ENCODE data around the gene CPT1A.

The CPT1A gene

DNA sequence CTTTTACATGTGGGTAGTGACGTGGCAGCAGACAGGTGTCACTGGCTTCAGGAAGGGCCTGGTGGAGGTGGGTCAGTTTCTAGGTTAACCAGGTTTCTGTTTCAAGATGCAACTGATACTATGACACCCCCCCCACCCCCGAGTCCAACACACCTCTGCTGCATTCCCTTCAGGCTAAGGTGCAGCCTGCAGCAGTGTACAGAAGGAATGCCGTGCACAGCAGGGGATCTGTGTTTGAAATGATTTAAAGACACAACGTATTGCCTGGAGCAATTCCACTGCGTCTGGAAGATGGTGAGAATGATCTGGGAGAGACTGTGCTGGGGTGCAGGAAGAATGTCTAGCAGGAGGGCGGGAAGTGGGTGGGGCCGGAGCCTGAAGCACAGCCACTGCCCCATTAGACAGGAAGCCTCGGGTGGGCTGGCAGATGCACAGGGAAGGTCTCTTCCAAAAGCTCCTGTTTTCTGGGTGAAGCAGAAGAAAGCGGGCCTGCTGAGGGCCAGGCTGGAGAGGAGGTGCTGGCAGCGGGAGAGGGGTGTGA is 78.5 kb downstream of the CPT1A start:
- Histone ChIP-seq H3K4me3 (ENCODE audit: low read depth in 1 of 2, low read length in 2 of 2) (no peak overlapping the region), H3K9me3 (ENCODE audit: control insufficient read depth in 1 of 2, low read length in 2 of 2) (no peaks in the 10 kb centered on the region), H3K27ac (ENCODE audit: low read depth, low read length) (no peak overlapping the region), H3K27me3 (ENCODE audit: control insufficient read depth in 1 of 2, insufficient read depth in 2 of 2, low read length in 2 of 2) (no peaks in the 10 kb centered on the region), H3K4me1 (ENCODE audit: control insufficient read depth in 1 of 2, insufficient read depth in 2 of 2, low read length in 2 of 2) (no peaks in the 10 kb centered on the region), H3K36me3 (ENCODE audit: control insufficient read depth in 1 of 2, insufficient read depth in 2 of 2, low read length in 2 of 2) (peaks cover 31 to 88% of the 10 kb centered on the region in 2 donors), H3K9ac (ENCODE audit: low read depth in 1 of 2, low read length in 2 of 2) (no peak overlapping the region)

- H3K36me3 ChIP-seq (ENCODE audit: control insufficient read depth in 1 of 2, insufficient read depth in 2 of 2, low read length in 2 of 2), result peaks cover 37 to 92% of the 10 kb centered on the region in 2 donors
- no peaks in the 10 kb centered on the region for H3K27me3 ChIP-seq (ENCODE audit: control insufficient read depth in 1 of 2, insufficient read depth in 2 of 2, low read length in 2 of 2)
- H3K9me3 ChIP-seq (ENCODE audit: control insufficient read depth in 1 of 2, low read length in 2 of 2), result no peaks in the 10 kb centered on the region
- H3K4me1 ChIP-seq (ENCODE audit: control insufficient read depth in 1 of 2, insufficient read depth in 2 of 2, low read length in 2 of 2), result no peaks in the 10 kb centered on the region
- H3K4me3 ChIP-seq (ENCODE audit: low read depth in 1 of 2, low read length in 2 of 2), result no peak overlapping the region
- H3K27ac ChIP-seq (ENCODE audit: low read depth, low read length), result no peak overlapping the region
- no peak overlapping the region for H3K9ac ChIP-seq (ENCODE audit: low read depth in 1 of 2, low read length in 2 of 2)
Measured at GRCh38 chr11:68762481-68762880, 79.2 kb downstream of the CPT1A start.

- Histone ChIP-seq H3K9me3 (ENCODE audit: control insufficient read depth in 1 of 2, low read length in 2 of 2) (no peaks in the 10 kb centered on the region), H3K27me3 (ENCODE audit: control insufficient read depth in 1 of 2, insufficient read depth in 2 of 2, low read length in 2 of 2) (no peaks in the 10 kb centered on the region), H3K4me3 (ENCODE audit: low read depth in 1 of 2, low read length in 2 of 2) (no peak overlapping the region), H3K27ac (ENCODE audit: low read depth, low read length) (no peak overlapping the region), H3K4me1 (ENCODE audit: control insufficient read depth in 1 of 2, insufficient read depth in 2 of 2, low read length in 2 of 2) (no peaks in the 10 kb centered on the region), H3K36me3 (ENCODE audit: control insufficient read depth in 1 of 2, insufficient read depth in 2 of 2, low read length in 2 of 2) (peaks cover 43 to 94% of the 10 kb centered on the region in 2 donors), H3K9ac (ENCODE audit: low read depth in 1 of 2, low read length in 2 of 2) (no peak overlapping the region)
Measured at GRCh38 chr11:68761801-68762200, 79.9 kb downstream of the CPT1A start.

GRCh38 chr11:68759991-68760390 is 81.7 kb downstream of the CPT1A start:
- Histone ChIP-seq H3K9me3 (ENCODE audit: control insufficient read depth in 1 of 2, low read length in 2 of 2) (no peaks in the 10 kb centered on the region), H3K4me3 (ENCODE audit: low read depth in 1 of 2, low read length in 2 of 2) (no peak overlapping the region), H3K27ac (ENCODE audit: low read depth, low read length) (no peak overlapping the region), H3K9ac (ENCODE audit: low read depth in 1 of 2, low read length in 2 of 2) (no peak overlapping the region), H3K36me3 (ENCODE audit: control insufficient read depth in 1 of 2, insufficient read depth in 2 of 2, low read length in 2 of 2) (peaks cover 40 to 88% of the 10 kb centered on the region in 2 donors), H3K4me1 (ENCODE audit: control insufficient read depth in 1 of 2, insufficient read depth in 2 of 2, low read length in 2 of 2) (no peaks in the 10 kb centered on the region), H3K27me3 (ENCODE audit: control insufficient read depth in 1 of 2, insufficient read depth in 2 of 2, low read length in 2 of 2) (no peaks in the 10 kb centered on the region)

DNA sequence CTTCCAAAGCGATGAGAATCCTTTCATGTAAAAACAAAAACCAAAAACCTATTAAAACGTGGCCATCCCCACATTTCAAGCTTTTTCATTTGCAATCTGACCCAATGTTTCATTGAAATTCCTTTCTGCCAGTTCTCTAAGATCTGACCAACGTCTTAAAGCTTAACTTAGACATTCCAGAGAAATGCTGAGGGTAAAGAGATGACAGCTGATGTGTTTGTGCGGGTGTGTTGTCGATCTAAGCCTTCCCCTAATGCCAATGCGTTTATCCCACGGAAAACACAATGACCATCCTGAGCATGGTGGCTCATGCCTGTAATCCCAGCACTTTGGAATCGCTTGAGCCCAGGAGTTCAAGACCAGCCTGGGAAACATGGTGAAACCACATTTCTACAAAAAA is 84.0 kb downstream of the CPT1A start:
- Histone ChIP-seq H3K4me1 (ENCODE audit: control insufficient read depth in 1 of 2, insufficient read depth in 2 of 2, low read length in 2 of 2) (no peaks in the 10 kb centered on the region), H3K27ac (ENCODE audit: low read depth, low read length) (no peak overlapping the region), H3K27me3 (ENCODE audit: control insufficient read depth in 1 of 2, insufficient read depth in 2 of 2, low read length in 2 of 2) (no peaks in the 10 kb centered on the region), H3K36me3 (ENCODE audit: control insufficient read depth in 1 of 2, insufficient read depth in 2 of 2, low read length in 2 of 2) (peaks cover 42 to 76% of the 10 kb centered on the region in 2 donors), H3K9ac (ENCODE audit: low read depth in 1 of 2, low read length in 2 of 2) (no peak overlapping the region), H3K9me3 (ENCODE audit: control insufficient read depth in 1 of 2, low read length in 2 of 2) (no peaks in the 10 kb centered on the region), H3K4me3 (ENCODE audit: low read depth in 1 of 2, low read length in 2 of 2) (no peak overlapping the region)

GRCh38 chr11:68756171-68756766 is 85.4 kb downstream of the CPT1A start:
- H3K36me3 ChIP-seq (ENCODE audit: control insufficient read depth in 1 of 2, insufficient read depth in 2 of 2, low read length in 2 of 2), result peaks cover 30 to 62% of the 10 kb centered on the region in 2 donors
- H3K4me3 ChIP-seq (ENCODE audit: low read depth in 1 of 2, low read length in 2 of 2), result no peak overlapping the region
- H3K27me3 ChIP-seq (ENCODE audit: control insufficient read depth in 1 of 2, insufficient read depth in 2 of 2, low read length in 2 of 2), result no peaks in the 10 kb centered on the region
- H3K9me3 ChIP-seq (ENCODE audit: control insufficient read depth in 1 of 2, low read length in 2 of 2), result no peaks in the 10 kb centered on the region
- no peak overlapping the region for H3K27ac ChIP-seq (ENCODE audit: low read depth, low read length)
- no peak overlapping the region for H3K9ac ChIP-seq (ENCODE audit: low read depth in 1 of 2, low read length in 2 of 2)
- no peaks in the 10 kb centered on the region for H3K4me1 ChIP-seq (ENCODE audit: control insufficient read depth in 1 of 2, insufficient read depth in 2 of 2, low read length in 2 of 2)

DNA sequence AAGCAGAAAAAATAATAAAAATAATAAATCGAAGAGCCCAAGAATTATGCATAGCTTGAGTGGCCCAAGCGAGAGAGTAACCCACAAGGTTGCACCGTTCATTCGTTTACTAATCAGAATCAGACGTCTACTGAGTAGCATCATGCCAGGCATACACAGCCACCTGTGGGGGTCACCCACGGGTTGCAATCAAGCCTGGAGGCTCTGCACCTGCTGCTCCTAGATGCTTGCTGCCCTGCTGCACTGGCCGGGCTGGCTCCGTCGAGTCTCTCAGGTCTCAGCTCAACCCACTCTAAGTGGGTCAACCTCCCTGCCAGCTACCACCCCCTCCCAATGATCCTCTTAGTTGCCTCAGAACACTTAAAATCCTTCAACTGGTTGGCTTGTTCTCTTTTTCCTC is 88.4 kb downstream of the CPT1A start:
- Histone ChIP-seq H3K27ac (ENCODE audit: low read depth, low read length) (no peak overlapping the region), H3K9me3 (ENCODE audit: control insufficient read depth in 1 of 2, low read length in 2 of 2) (no peaks in the 10 kb centered on the region), H3K27me3 (ENCODE audit: control insufficient read depth in 1 of 2, insufficient read depth in 2 of 2, low read length in 2 of 2) (no peaks in the 10 kb centered on the region), H3K4me1 (ENCODE audit: control insufficient read depth in 1 of 2, insufficient read depth in 2 of 2, low read length in 2 of 2) (no peaks in the 10 kb centered on the region), H3K4me3 (ENCODE audit: low read depth in 1 of 2, low read length in 2 of 2) (no peak overlapping the region), H3K9ac (ENCODE audit: low read depth in 1 of 2, low read length in 2 of 2) (no peak overlapping the region), H3K36me3 (ENCODE audit: control insufficient read depth in 1 of 2, insufficient read depth in 2 of 2, low read length in 2 of 2) (peaks cover 22 to 38% of the 10 kb centered on the region in 2 donors)

GRCh38 chr11:68751331-68751856 is 90.3 kb downstream of the CPT1A start, which contains the start of gene TESMIN:
TSS of gene TESMIN (minus strand) at chr11:68751520. CDS start at chr11:68750660, 860 bp downstream.
- Histone ChIP-seq H3K27me3 (ENCODE audit: control insufficient read depth in 1 of 2, insufficient read depth in 2 of 2, low read length in 2 of 2) (no peaks in the 10 kb centered on the region), H3K4me1 (ENCODE audit: control insufficient read depth in 1 of 2, insufficient read depth in 2 of 2, low read length in 2 of 2) (no peaks in the 10 kb centered on the region), H3K9me3 (ENCODE audit: control insufficient read depth in 1 of 2, low read length in 2 of 2) (no peaks in the 10 kb centered on the region), H3K27ac (ENCODE audit: low read depth, low read length) (no peak within 1 kb of the TSS), H3K9ac (ENCODE audit: low read depth in 1 of 2, low read length in 2 of 2) (no peak within 1 kb of the TSS), H3K4me3 (ENCODE audit: low read depth in 1 of 2, low read length in 2 of 2) (peak within 1 kb of the TSS; percentile 27 to 50), H3K36me3 (ENCODE audit: control insufficient read depth in 1 of 2, insufficient read depth in 2 of 2, low read length in 2 of 2) (peaks cover 8 to 22% of the 10 kb centered on the region in 2 donors)

- Histone ChIP-seq H3K4me3 (ENCODE audit: low read depth in 1 of 2, low read length in 2 of 2) (peak overlapping the region in 1 of 2 donors; percentile 45), H3K9ac (ENCODE audit: low read depth in 1 of 2, low read length in 2 of 2) (no peak overlapping the region), H3K27me3 (ENCODE audit: control insufficient read depth in 1 of 2, insufficient read depth in 2 of 2, low read length in 2 of 2) (no peaks in the 10 kb centered on the region), H3K36me3 (ENCODE audit: control insufficient read depth in 1 of 2, insufficient read depth in 2 of 2, low read length in 2 of 2) (peaks cover 5 to 17% of the 10 kb centered on the region in 2 donors), H3K27ac (ENCODE audit: low read depth, low read length) (no peak overlapping the region), H3K9me3 (ENCODE audit: control insufficient read depth in 1 of 2, low read length in 2 of 2) (no peaks in the 10 kb centered on the region), H3K4me1 (ENCODE audit: control insufficient read depth in 1 of 2, insufficient read depth in 2 of 2, low read length in 2 of 2) (no peaks in the 10 kb centered on the region)
Measured at GRCh38 chr11:68751004-68751325, 90.8 kb downstream of the CPT1A start.

GRCh38 chr11:68750195-68751003 is 91.3 kb downstream of the CPT1A start:
- Histone ChIP-seq H3K36me3 (ENCODE audit: control insufficient read depth in 1 of 2, insufficient read depth in 2 of 2, low read length in 2 of 2) (peaks cover 5 to 17% of the 10 kb centered on the region in 2 donors), H3K27me3 (ENCODE audit: control insufficient read depth in 1 of 2, insufficient read depth in 2 of 2, low read length in 2 of 2) (no peaks in the 10 kb centered on the region), H3K9ac (ENCODE audit: low read depth in 1 of 2, low read length in 2 of 2) (no peak overlapping the region), H3K27ac (ENCODE audit: low read depth, low read length) (no peak overlapping the region), H3K4me3 (ENCODE audit: low read depth in 1 of 2, low read length in 2 of 2) (peak overlapping the region in 1 of 2 donors; percentile 27), H3K9me3 (ENCODE audit: control insufficient read depth in 1 of 2, low read length in 2 of 2) (no peaks in the 10 kb centered on the region), H3K4me1 (ENCODE audit: control insufficient read depth in 1 of 2, insufficient read depth in 2 of 2, low read length in 2 of 2) (no peaks in the 10 kb centered on the region)

Data from duodenal mucosa (tissue), 2 donors.